Measurements from ENCODE around the gene GNLY.

- TF ChIP-seq, protein P1, sequence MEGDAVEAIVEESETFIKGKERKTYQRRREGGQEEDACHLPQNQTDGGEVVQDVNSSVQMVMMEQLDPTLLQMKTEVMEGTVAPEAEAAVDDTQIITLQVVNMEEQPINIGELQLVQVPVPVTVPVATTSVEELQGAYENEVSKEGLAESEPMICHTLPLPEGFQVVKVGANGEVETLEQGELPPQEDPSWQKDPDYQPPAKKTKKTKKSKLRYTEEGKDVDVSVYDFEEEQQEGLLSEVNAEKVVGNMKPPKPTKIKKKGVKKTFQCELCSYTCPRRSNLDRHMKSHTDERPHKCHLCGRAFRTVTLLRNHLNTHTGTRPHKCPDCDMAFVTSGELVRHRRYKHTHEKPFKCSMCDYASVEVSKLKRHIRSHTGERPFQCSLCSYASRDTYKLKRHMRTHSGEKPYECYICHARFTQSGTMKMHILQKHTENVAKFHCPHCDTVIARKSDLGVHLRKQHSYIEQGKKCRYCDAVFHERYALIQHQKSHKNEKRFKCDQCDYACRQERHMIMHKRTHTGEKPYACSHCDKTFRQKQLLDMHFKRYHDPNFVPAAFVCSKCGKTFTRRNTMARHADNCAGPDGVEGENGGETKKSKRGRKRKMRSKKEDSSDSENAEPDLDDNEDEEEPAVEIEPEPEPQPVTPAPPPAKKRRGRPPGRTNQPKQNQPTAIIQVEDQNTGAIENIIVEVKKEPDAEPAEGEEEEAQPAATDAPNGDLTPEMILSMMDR (IDR thresholded peaks at IDR 0.05; ENCODE audit: insufficient read depth, low read length, poor library complexity, severe bottlenecking) = no peak
- no peak for TF ChIP-seq EZH2phosphoT487 (conservative IDR thresholded peaks at IDR 0.05; ENCODE audit: low read length)
These were observed 26.4 kb downstream of the GNLY start for GRCh38 chr2:85720533-85720932.
